COLO829 (cell line): ENCODE results near the gene SPATA13.
"Not testable (repeated sequence)": the region's sequence is repeated elsewhere in the genome, so short reads cannot be mapped to it uniquely, and the experiment has no call there.

ENCODE experiments used
- DNase-seq: peaks from one replicate; pipeline ENCODE4 v3.0.0; 2012; ENCODE audit warnings: low spot score

Gene SPATA13

DNA sequence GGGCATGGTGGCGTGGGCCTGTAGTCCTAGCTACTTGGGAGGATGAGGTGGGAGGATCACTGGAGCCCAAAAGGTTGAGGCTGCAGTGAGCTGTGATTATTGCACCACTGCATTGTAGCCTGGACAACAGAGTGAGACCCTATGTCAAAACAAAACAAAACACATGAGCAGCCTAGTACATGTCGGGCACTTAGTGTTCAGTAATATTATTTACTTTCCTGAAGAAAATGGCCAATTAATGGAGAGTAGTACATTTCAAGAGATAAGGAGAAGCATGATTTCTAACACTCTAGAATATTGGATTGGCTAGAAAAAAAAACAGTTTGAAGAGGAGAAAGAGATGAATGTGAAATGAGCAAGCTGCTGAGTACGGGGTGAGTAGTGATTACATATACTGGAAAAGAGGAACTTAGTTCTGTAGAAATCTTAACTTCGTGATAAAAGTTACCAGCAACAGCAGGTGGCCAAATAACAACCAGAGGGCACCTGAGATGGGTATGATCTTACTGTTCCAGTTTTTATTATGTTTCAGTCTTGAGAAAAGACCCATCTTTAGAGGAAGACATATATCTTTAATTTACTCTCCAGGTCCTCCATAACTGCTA lies 36.2 kb downstream of the SPATA13 start:
- DNase-seq, result no peak

GRCh38 chr13:24199016-24199415 lies 38.5 kb downstream of the SPATA13 start:
- no peak for DNase-seq

GRCh38 chr13:24202215-24202614 lies 41.7 kb downstream of the SPATA13 start:
- DNase-seq, result no peak

- no peak for DNase-seq
Measured at GRCh38 chr13:24203273-24203672, 42.8 kb downstream of the SPATA13 start.

GRCh38 chr13:24203811-24204210 lies 43.3 kb downstream of the SPATA13 start:
- no peak for DNase-seq

- not testable (repeated sequence) for DNase-seq
Measured at GRCh38 chr13:24205076-24205475, 44.6 kb downstream of the SPATA13 start.

- peak; percentile 52 for DNase-seq
Measured at GRCh38 chr13:24207841-24208667, 47.5 kb downstream of the SPATA13 start.

GRCh38 chr13:24209138-24209537 lies 48.6 kb downstream of the SPATA13 start:
- DNase-seq, result no peak

GRCh38 chr13:24212254-24212653 lies 51.7 kb downstream of the SPATA13 start:
- DNase-seq, result no peak

- DNase-seq, result no peak
Measured at GRCh38 chr13:24212674-24213073, 52.2 kb downstream of the SPATA13 start.

- no peak for DNase-seq
Measured at GRCh38 chr13:24213932-24214331, 53.4 kb downstream of the SPATA13 start.

DNA sequence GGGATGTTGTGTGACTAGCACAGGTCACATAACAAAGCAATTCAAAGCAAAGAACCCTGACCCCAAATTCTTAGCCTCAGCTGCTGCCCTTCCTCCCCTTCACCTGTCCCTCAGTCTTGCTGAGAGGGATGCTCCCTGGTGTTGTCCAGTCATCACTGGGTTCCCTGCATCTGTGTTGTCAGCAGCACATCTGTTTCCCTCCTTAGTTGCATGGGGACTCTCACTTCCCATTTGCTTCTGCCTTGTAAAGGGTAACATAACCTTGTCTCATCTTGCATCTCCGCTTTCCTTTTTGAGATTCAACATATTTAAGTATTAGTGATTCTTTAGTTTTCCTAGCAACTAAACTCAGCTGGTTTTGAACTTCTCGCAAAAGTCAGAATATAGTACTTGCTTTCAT lies 54.0 kb downstream of the SPATA13 start:
- no peak for DNase-seq

- no peak for DNase-seq
Measured at GRCh38 chr13:24215126-24215525, 54.6 kb downstream of the SPATA13 start.

DNA sequence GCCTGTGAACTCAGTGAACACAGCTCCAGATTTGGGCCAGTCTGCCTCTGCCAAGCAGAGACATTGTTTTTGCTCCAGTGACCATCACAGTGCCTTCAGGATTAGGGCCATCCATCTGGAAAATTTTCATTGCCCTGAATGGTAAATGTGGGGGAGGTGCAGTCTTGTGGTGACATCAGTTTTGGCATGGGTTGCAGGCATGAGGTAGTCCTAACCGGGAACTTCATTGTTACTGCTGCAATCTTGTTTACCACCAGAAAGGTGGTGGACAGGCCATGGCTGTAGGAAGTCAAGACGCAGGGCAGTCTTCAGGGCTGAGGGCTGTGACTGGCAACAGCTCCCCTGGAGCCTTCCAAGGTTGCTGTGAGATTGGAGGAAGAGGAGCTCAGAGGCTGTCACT lies 55.2 kb downstream of the SPATA13 start:
- DNase-seq, result no peak

GRCh38 chr13:24216176-24216575 lies 55.7 kb downstream of the SPATA13 start:
- no peak for DNase-seq

GRCh38 chr13:24216779-24217178 lies 56.3 kb downstream of the SPATA13 start:
- DNase-seq, result not testable (repeated sequence)

DNA sequence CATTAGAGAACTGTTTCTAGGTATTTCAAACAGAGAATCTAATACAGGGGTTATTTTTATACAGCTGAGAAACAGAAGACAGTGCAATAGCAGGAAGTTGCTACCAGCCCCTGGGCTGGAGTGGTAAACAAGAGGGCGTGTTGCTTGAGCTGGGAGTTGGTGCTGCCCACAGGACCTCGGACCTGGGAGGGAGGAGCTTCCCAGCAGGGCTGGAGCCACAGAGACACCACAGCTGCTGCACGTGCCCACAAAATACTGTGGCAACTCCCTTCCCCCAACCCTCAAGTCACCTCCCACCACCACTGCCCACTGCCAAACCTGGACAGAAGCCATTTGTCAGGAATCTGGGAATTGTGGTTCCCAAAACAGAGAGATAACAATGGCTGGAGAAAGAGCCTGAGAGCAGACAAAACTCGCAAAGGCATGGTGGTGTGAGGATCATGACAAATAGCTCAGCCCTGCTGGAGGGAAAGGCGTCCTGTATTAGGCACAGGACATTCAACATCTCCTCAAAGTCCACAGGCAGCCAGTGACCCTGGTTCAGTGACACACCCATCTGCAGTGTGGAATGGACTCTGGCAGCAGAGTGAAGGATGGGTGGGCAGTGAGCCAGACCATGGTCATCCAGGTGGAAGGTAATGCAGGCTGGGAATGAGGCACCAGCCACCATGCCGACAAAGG lies 57.2 kb downstream of the SPATA13 start:
- no peak for DNase-seq

DNA sequence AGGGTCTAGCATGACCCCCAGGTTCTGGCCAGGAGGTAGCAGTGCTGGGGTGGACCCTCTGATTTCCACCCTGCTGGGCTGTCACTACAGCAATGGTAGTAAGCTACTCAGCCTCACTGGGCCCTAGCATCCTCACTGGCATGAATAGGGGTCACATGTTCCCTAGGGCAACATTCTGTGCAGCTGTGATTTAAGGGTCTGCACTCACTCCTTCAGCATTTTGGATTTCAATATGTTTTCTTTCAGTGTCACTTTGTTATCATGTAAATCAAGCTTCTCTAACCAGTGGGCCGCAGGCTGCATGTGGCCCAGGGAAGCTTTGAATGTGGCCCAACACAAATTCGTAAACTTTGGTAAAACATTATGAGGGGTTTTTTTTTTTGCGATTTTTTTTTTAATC lies 57.8 kb downstream of the SPATA13 start:
- no peak for DNase-seq

DNA sequence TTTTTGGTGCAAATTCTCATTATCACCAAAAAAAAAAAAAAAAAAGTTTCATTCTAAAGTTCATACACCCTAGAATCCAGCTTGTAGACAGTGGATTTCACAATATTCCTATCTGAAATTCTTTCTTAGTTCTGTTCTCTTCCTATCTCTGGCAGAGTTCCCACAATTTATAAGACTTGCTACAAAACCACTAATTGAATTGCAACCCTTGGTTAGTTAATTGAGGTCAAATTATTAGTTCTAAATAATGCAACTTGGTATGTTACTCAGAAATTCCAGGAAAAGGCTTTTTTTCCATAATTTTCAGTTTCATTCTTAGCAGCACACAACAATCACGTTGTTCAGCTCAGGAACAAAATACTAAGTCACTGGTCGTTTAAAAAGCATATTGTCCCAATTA lies 58.5 kb downstream of the SPATA13 start:
- DNase-seq, result no peak

DNA sequence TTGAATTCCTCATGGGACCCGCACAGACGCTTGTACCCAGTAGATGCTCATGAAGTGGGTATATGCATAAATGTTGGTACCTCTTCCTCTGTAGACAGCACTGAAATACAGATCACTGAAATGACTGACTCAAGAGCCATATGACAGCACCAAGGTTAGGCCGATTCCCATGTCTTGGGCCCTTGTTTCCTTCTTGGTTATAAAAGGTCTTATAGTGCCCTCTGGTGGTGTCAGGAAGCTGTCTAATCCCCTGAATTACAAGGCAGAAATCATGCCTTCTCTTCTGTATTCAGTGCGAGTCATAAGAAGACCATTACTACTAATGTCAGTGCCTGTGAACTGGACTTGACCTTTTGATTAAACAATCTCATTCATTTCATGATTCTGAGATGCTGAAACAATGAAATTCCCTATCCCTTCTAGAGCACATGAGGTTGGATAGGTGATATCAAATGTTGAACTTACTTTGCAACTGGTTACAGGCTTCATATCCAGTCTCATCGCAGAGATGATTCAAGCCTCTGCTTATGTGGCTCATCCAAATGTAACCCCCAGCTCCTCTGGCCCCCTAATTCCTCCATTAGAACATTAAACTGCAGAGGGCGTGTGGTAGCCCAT lies 59.7 kb downstream of the SPATA13 start:
- peak; percentile 83 for DNase-seq

DNA sequence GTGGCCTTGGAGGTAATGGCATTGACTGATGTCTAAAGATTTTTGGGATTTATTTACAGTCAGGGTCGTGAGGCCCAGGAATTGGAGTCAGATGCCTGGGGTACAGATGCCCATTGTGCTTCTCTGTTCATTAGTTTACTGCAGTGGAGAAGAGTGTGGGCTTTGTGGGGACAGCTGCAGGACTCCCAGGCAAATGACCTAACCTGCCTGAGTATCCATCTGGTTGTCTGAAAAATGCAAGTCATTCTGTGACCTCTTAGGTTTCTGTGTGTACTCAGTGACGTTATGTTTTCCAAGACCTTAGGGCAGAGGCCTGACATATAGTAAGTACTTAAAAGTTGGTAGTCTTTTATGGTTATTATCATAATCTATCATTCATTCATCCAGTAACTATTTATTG lies 60.5 kb downstream of the SPATA13 start:
- DNase-seq, result no peak

DNA sequence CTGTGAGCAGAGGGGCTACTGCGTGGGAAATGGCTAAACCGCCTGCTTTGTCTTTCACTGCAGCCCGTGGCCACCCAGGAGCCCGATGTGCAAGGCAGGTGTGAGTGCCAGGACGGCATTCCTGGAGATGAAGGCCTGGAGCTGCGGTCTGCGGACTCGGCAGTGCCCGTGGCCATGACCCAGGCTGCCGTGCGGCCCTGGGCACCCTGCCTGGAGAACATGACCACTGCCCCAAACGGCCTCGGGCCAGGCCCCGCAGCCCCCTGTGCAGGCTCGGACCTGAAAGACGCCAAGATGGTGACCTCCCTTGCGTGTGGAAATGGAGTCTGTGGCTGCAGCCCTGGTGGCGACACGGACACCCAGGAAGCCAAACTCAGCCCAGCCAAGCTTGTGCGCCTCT lies 62.2 kb downstream of the SPATA13 start:
- DNase-seq, result no peak
